ENCODE results near the gene ZNF598.
"Not testable (repeated sequence)": the region's sequence is repeated elsewhere in the genome, so short reads cannot be mapped to it uniquely, and the experiment has no call there.

ZNF598 gene

GRCh38 chr16:1968146-1968953 lies 41.3 kb downstream of the ZNF598 start:
- TF ChIP-seq ZNF274 (IDR thresholded peaks at IDR 0.05; ENCODE audit: low read depth, low read length): no peak
- no peak overlapping the region for H3K4me3 ChIP-seq (ENCODE audit: low read length)

- TF ChIP-seq ZNF274 (IDR thresholded peaks at IDR 0.05; ENCODE audit: low read depth, low read length): no peak
- peak within 1 kb of the TSS; percentile 95 for H3K4me3 ChIP-seq (ENCODE audit: low read length)
Measured at GRCh38 chr16:1966460-1966859, 43.2 kb downstream of the ZNF598 start, which contains the start of gene RNF151. Gene RNF151, plus strand, starts transcription at chr16:1966856. Its CDS starts 26 bp downstream, at chr16:1966882.

GRCh38 chr16:1965396-1966001 lies 44.1 kb downstream of the ZNF598 start:
- H3K4me3 ChIP-seq (ENCODE audit: low read length): peak overlapping the region; percentile 95
- TF ChIP-seq ZNF274 (IDR thresholded peaks at IDR 0.05; ENCODE audit: low read depth, low read length): no peak

GRCh38 chr16:1964506-1965395 lies 44.9 kb downstream of the ZNF598 start, which contains the start of gene RPS2:
Gene RPS2, minus strand, starts transcription at chr16:1964826. Its CDS starts 201 bp downstream, at chr16:1964625.
- H3K4me3 ChIP-seq (ENCODE audit: low read length): peak within 1 kb of the TSS; percentile 95
- TF ChIP-seq ZNF274 (IDR thresholded peaks at IDR 0.05; ENCODE audit: low read depth, low read length): no peak

GRCh38 chr16:1963806-1964505 lies 45.7 kb downstream of the ZNF598 start:
- no peak for TF ChIP-seq ZNF274 (IDR thresholded peaks at IDR 0.05; ENCODE audit: low read depth, low read length)
- peak overlapping the region; percentile 95 for H3K4me3 ChIP-seq (ENCODE audit: low read length)

- peak overlapping the region; percentile 95 for H3K4me3 ChIP-seq (ENCODE audit: low read length)
Measured at GRCh38 chr16:1962161-1963153, 47.2 kb downstream of the ZNF598 start.

GRCh38 chr16:1961651-1962067 lies 48.0 kb downstream of the ZNF598 start:
- no peak for TF ChIP-seq ZNF274 (IDR thresholded peaks at IDR 0.05; ENCODE audit: low read depth, low read length)
- H3K4me3 ChIP-seq (ENCODE audit: low read length): no peak overlapping the region

GRCh38 chr16:1960665-1961630 lies 48.7 kb downstream of the ZNF598 start:
- no peak for TF ChIP-seq ZNF274 (IDR thresholded peaks at IDR 0.05; ENCODE audit: low read depth, low read length)
- peak overlapping the region; percentile 88; the same call in 1 of the 2 replicates for H3K4me3 ChIP-seq (ENCODE audit: low read length)

GRCh38 chr16:1959269-1960039 lies 50.2 kb downstream of the ZNF598 start, which contains the start of gene NDUFB10:
Gene NDUFB10, plus strand, starts transcription at chr16:1959538. Its CDS starts 87 bp downstream, at chr16:1959625.
- peak within 1 kb of the TSS; percentile 88 for H3K4me3 ChIP-seq (ENCODE audit: low read length)
- TF ChIP-seq ZNF274 (IDR thresholded peaks at IDR 0.05; ENCODE audit: low read depth, low read length): no peak

GRCh38 chr16:1958715-1959268 lies 50.8 kb downstream of the ZNF598 start:
- no peak overlapping the region; the same call in 1 of the 2 replicates for H3K4me3 ChIP-seq (ENCODE audit: low read length)
- no peak for TF ChIP-seq ZNF274 (IDR thresholded peaks at IDR 0.05; ENCODE audit: low read depth, low read length)

- H3K4me3 ChIP-seq (ENCODE audit: low read length): not testable (repeated sequence)
Measured at GRCh38 chr16:1958143-1958491, 51.5 kb downstream of the ZNF598 start.

GRCh38 chr16:1957434-1958142 lies 52.0 kb downstream of the ZNF598 start:
- H3K4me3 ChIP-seq (ENCODE audit: low read length): not testable (repeated sequence)
